Measurements from ENCODE around the gene ZNF784. TPM values are rescaled to one million over a fixed set of nuclear protein-coding genes. Genes with fewer than 3 reads are reported as not detected.

ZNF784 gene
- total and polyA plus RNA-seq, 9 of the 15 experiments (the other 6 are each of a cell fraction or from before 2014, with no cell fraction given): 0.14 to 6.1 (median 2.1) TPM

DNA sequence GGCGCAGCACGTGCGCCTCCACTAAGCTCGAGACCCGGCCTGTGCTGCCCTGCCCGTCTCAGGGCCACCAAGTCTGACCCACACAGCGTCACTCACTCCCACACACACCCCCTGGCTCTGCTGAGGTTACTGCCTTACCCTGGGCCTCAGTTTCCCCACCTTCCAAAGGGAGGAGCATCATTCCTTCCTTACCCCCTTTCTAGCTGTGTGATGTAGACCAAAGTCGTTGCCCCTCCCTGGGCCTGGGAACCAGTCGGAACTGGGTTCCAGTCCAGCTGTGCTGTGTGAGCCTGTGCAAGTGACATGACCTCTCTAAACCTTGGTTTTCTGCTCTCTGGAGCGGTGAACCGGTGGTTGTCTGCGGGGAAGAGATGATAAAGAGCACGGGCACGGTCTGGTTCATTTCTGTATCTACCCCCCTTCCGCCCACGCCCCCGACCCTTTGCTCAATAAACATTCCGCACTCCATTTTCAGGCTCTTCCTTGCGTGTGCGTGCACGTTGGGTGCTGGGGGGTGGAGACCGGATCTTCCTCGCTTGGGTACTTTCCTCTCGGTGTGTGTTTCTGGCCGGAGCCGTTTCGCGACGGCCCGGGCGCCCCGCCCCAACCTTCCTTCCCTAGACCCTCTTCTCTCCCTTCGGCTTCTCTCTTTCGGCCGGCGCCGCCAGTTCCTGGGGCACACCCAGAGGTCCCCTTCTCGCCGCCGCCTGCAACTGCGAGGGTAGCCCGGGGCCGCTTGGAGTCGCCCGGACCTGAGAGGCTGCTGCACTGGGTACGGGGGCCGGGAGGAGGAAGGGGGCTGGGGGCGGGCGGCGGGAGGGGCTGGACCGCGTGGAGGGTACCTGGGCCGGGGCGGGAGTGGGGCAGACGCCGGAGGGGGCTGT, 18.9 kb upstream of the ZNF784 start, which contains the start of gene ZNF581 (continued):
- TF ChIP-seq ZNF311 (CRISPR knock-in tag; IDR thresholded peaks at IDR 0.05) (no peak), FOXP1 (CRISPR knock-in tag; IDR thresholded peaks at IDR 0.05) (peak; percentile 65; the same call in 1 of the 2 replicates), HDAC3 (IDR thresholded peaks at IDR 0.05; ENCODE audit: borderline replicate concordance, partially characterized antibody) (no peak), BCL6 (CRISPR knock-in tag; IDR thresholded peaks at IDR 0.05) (no peak), ZNF121 (CRISPR knock-in tag; conservative IDR thresholded peaks at IDR 0.05) (no peak), EP300 (IDR thresholded peaks at IDR 0.05; ENCODE audit: low read length) (peak; percentile 33; the same call in 1 of the 2 replicates), UBTF (IDR thresholded peaks at IDR 0.05; ENCODE audit: borderline replicate concordance in 1 of 2, low read depth in 2 of 2, low read length in 2 of 2) (peak; percentile 79 to 80; a peak in 2 of 4 replicates), PCBP1 (IDR thresholded peaks at IDR 0.05; ENCODE audit: low read depth, low read length, poor library complexity, severe bottlenecking) (peak; percentile 62), EGR1 (conservative IDR thresholded peaks at IDR 0.05) (peak; percentile 84), ZNF584 (CRISPR knock-in tag; IDR thresholded peaks at IDR 0.05; ENCODE audit: low read depth) (no peak), PHF20 (IDR thresholded peaks at IDR 0.05; ENCODE audit: partially characterized antibody) (peak; percentile 93), SMARCA4 (IDR thresholded peaks at IDR 0.05) (no peak), CCNT2 (IDR thresholded peaks at IDR 0.05; ENCODE audit: borderline replicate concordance, extremely low read depth, insufficient read length, low read depth, low read length) (peak; percentile 40), DIDO1 (tag; IDR thresholded peaks at IDR 0.05; ENCODE audit: low read depth) (peak; percentile 92), ZNF23 (CRISPR knock-in tag; IDR thresholded peaks at IDR 0.05) (no peak), CCAR2 (IDR thresholded peaks at IDR 0.05; ENCODE audit: low read depth, low read length) (no peak), NCOA4 (IDR thresholded peaks at IDR 0.05; ENCODE audit: partially characterized antibody) (no peak)
- TF ChIP-seq, protein P1, sequence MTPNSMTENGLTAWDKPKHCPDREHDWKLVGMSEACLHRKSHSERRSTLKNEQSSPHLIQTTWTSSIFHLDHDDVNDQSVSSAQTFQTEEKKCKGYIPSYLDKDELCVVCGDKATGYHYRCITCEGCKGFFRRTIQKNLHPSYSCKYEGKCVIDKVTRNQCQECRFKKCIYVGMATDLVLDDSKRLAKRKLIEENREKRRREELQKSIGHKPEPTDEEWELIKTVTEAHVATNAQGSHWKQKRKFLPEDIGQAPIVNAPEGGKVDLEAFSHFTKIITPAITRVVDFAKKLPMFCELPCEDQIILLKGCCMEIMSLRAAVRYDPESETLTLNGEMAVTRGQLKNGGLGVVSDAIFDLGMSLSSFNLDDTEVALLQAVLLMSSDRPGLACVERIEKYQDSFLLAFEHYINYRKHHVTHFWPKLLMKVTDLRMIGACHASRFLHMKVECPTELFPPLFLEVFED (CRISPR knock-in tag; conservative IDR thresholded peaks at IDR 0.05): no peak
- TF ChIP-seq, protein P2, sequence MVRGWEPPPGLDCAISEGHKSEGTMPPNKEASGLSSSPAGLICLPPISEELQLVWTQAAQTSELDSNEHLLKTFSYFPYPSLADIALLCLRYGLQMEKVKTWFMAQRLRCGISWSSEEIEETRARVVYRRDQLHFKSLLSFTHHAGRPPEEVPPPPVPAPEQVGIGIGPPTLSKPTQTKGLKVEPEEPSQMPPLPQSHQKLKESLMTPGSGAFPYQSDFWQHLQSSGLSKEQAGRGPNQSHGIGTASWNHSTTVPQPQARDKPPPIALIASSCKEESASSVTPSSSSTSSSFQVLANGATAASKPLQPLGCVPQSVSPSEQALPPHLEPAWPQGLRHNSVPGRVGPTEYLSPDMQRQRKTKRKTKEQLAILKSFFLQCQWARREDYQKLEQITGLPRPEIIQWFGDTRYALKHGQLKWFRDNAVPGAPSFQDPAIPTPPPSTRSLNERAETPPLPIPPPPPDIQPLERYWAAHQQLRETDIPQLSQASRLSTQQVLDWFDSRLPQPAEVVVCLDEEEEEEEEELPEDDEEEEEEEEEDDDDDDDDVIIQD (CRISPR knock-in tag; IDR thresholded peaks at IDR 0.05): no peak

Data from K562 (cell line).